ENCODE results near the gene ZFP36.

ZFP36 gene

GRCh38 chr19:39385629-39386411, 20.8 kb upstream of the ZFP36 start:
- FAIRE-seq, result no peak

- no peak for FAIRE-seq
Observed at GRCh38 chr19:39386557-39386956, 20.1 kb upstream of the ZFP36 start.

DNA sequence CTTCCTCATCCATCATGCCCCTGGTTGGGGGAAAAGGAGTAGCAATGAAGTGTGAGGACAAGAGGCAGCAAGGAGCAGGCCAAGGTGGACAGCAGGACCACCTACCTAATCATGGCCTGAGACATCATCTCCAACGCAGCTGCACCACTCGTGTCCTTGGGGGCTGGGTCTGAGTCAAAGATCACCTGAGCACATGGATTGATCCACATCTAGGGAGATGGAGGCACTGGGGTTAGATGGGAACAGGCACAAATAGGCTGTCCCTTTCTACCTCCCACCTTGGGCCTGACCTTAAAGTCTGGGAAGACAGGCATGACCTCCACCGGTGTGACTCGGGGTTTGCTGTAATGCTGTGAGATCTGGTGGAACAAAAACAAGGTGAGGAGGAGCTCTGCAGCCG, 18.0 kb upstream of the ZFP36 start:
- FAIRE-seq, result no peak

- no peak for FAIRE-seq
Observed at GRCh38 chr19:39389631-39390414, 16.8 kb upstream of the ZFP36 start.

DNA sequence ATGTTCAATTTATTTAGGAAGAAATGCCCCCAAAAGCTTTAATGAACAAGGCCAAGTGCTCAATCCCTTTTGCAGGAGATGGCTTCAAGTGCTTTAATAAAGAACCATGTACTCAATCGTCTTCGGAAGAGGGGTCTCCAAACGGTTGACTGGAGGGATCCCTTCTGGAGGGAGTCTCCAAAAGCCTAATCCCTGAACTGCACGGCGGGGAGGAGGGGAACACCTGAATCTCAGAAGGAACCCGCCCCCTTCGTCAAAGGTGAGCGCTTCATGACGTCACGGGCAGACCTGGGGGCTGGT, 16.2 kb upstream of the ZFP36 start:
- FAIRE-seq, result no peak

- FAIRE-seq, result peak; percentile 99
Observed at GRCh38 chr19:39390751-39391437, 15.8 kb upstream of the ZFP36 start, which contains the start of the genes MED29 and PAF1. MED29 (plus strand) TSS chr19:39391378; CDS start chr19:39391423, 45 bp downstream. PAF1 (minus strand) TSS chr19:39391106; CDS start chr19:39390864, 242 bp downstream.

GRCh38 chr19:39397360-39398296, 9.0 kb upstream of the ZFP36 start:
- FAIRE-seq, result no peak

DNA sequence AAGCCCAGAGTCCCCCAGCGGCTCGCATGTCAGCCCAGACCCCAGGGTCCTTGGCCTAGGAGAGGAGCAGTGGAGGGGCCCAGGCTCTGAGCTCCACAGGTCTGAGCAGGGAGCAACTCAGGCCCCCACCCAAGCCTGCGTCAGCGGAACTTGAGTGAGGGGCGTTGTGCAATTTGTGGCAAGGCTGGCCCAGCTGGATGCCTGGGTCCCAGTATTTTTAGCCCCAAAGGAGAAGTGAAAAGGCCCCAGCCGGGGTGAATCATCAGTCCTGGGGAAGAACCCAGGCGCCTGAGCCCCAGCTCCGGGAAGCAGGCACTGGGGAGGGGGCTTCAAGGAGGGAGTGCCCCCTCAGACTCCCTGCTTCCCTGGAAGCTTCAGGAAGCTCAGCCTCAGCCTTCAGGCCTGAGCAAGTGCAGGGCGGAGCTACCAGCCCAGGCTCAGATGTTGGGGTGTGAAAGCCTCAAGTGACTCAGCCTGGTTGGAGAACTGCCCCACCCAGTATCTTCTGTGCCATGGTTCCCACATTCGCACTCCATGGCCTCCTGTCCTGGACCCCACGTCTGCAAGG, 8.3 kb upstream of the ZFP36 start:
- FAIRE-seq, result no peak

- FAIRE-seq, result no peak
Observed at GRCh38 chr19:39399668-39400050, 7.0 kb upstream of the ZFP36 start.

GRCh38 chr19:39400061-39400460, 6.6 kb upstream of the ZFP36 start:
- no peak for FAIRE-seq

DNA sequence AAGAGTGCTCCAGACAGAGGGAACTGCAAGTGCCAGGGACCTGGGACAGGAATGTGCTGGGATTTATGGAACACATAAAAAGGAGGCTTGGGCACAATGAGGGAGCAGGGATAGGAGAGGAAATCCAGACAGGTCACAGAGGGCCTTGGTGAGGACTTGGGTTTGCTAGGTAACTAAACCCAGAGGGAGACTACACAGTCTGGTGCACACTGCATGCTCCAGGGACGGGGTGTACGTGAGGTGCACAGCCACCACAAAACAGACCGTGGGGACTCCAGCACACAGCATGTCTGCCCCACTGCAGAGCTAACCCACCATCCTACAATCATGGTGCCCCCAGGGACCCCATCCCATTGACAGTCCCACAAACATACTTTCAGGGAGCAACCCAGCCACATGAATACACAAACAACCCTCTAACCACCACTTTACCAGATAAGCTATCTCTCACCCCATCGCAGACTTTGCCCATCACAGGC, 5.5 kb upstream of the ZFP36 start:
- FAIRE-seq, result no peak

DNA sequence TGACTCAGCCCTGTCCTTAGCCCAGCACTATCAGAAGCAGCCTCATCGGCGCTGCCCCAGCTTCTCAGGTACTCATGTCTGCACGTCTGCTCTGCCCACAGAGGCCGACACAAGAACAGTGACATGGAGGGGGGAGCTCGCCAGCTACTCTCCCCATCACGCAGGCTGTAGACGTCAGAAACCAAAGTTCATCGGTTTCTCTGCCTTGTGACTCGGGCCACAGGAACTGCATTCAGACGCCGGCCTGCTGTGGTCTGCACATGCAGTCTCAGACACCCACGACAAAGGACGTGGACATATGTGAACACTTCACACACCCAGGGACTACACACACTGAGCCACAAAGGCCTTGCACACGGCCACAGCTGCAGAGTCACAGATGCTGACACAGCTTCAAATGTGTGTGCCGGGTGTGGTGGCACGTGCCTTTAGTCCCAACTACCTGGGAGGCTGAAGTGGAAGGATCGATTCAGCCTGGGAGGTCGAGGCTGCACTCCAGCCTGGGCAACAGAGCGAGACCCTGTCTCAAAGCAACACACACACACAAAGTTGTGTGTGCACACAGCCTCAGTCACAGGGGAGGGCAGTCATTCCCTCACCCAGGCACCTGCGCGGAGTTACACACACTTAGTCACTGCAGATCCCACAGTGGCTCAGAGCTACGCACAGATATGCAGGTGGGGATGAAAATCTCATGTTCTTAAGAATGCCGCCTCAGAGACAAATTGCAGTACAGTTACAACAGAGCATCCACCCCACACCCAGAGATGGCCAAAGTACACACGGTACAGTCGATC, 4.9 kb upstream of the ZFP36 start:
- FAIRE-seq, result no peak

- FAIRE-seq, result no peak
Observed at GRCh38 chr19:39402346-39403300, 4.0 kb upstream of the ZFP36 start.

GRCh38 chr19:39403331-39404312, 3.0 kb upstream of the ZFP36 start:
- no peak for FAIRE-seq

DNA sequence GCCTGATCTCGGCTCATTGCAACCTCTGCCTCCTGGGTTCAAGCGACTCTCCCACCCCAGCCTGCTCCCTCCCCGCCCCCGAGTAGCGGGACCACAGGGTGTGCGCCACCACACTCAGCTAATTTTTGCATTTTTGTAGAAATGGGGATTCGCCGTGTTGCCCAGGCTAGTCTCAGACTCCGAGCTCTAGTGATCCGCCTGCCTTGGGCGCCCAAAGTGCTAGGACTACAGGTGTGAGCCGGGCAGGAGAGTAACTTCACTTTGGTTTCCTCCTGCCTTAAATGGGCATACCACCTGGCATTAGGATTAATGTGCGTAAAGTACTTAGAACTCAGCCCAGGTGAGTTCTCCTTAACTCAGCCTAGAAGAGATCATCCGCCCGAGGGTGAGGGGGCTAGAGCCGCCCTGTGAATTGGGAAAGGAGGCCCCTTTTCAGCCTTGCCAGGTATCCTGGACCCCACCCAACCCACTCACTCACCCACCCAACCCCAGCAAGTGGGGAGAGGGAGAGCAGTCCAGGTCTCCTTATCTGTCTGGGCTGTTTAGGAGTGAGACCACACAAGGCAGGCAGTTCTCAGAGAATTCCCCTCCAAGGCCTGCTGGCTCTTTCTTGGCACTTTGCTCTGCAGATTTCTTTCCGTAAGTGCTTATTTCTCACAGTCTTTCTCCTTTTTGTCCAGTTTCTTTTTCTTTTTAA, 1.2 kb upstream of the ZFP36 start:
- no peak for FAIRE-seq

DNA sequence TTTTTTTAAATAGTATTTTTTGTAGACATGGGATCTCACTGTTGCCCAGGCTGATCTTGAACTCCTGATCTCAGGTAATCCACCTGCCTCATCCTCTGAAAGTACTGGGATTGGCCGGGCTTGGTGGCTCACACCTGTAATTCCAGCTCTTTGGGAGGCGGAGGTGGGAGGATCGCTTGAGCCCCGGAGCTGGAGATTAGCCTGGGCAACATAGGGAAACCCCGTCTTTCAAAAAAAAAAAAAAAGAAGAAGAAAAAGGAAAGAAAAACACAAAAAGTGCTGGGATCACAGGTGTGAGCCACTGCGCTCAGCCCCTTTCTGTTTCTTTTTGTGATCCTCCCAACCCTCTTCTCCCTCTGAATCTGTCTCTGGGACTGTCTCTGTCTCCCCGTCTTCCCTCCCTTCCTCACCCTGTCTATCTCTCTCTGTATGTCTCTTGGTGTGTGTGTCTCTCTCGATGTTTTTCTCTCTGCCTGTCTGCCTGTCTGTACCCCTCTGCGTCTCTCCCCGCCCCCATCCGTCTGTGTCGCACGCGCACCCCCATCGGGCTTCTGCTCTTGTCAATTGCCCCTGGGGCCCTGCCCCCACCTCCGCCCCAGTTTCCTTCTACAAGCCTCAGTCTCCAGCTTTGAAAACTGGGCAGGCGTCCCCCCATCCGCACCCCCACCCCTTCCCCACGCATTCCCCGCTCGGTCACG, 540 bp upstream of the ZFP36 start:
- no peak for FAIRE-seq

DNA sequence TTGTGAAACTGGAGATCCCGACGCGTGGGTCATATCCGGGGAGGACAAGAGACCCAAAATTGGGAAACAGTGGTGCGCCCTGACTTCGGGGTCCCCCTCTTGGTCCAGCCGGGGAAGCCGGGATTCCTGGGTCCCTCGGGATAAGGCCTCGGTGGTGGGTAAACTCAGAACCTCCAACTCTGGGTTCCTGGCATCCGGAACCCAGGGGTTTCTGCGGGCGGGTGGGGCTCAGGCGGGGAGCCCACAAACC, 688 bp downstream of the ZFP36 start:
- no peak for FAIRE-seq
